GM18517 (cell line): ENCODE results near the gene SLC25A26.

Experiments
- ATAC-seq: cut with Tn5 transposase; IDR thresholded peaks from one replicate; pipeline ENCODE4 v1.9.1; 2021; ENCODE audit warnings: mild to moderate bottlenecking, moderate library complexity; ENCODE audit not compliant: unreplicated experiment

The SLC25A26 gene

GRCh38 chr3:66393333-66394005 lies 172.7 kb downstream of the SLC25A26 start:
- ATAC-seq, result peak; percentile 7

GRCh38 chr3:66394019-66394752 lies 173.4 kb downstream of the SLC25A26 start:
- ATAC-seq, result peak; percentile 75

GRCh38 chr3:66394753-66395249 lies 174.0 kb downstream of the SLC25A26 start:
- ATAC-seq, result no peak

- no peak for ATAC-seq
These were observed 174.8 kb downstream of the SLC25A26 start for GRCh38 chr3:66395635-66396034.

- ATAC-seq, result no peak
These were observed 175.5 kb downstream of the SLC25A26 start for GRCh38 chr3:66396161-66396760.

GRCh38 chr3:66396888-66397287 lies 176.1 kb downstream of the SLC25A26 start:
- no peak for ATAC-seq

- ATAC-seq, result no peak
These were observed 176.9 kb downstream of the SLC25A26 start for GRCh38 chr3:66397745-66398144.

- ATAC-seq, result no peak
These were observed 177.6 kb downstream of the SLC25A26 start for GRCh38 chr3:66398228-66399025.

GRCh38 chr3:66399529-66400232 lies 178.9 kb downstream of the SLC25A26 start:
- no peak for ATAC-seq

GRCh38 chr3:66400411-66401156 lies 179.8 kb downstream of the SLC25A26 start:
- ATAC-seq, result no peak

- no peak for ATAC-seq
These were observed 180.4 kb downstream of the SLC25A26 start for GRCh38 chr3:66401157-66401550.

- no peak for ATAC-seq
These were observed 181.1 kb downstream of the SLC25A26 start for GRCh38 chr3:66401675-66402491.

GRCh38 chr3:66402596-66403290 lies 181.9 kb downstream of the SLC25A26 start:
- ATAC-seq, result no peak

- ATAC-seq, result no peak
These were observed 182.7 kb downstream of the SLC25A26 start for GRCh38 chr3:66403323-66403990.

GRCh38 chr3:66404197-66404596 lies 183.4 kb downstream of the SLC25A26 start:
- ATAC-seq, result no peak

- no peak for ATAC-seq
These were observed 184.3 kb downstream of the SLC25A26 start for GRCh38 chr3:66404903-66405700.

GRCh38 chr3:66405701-66406091 lies 184.9 kb downstream of the SLC25A26 start:
- ATAC-seq, result no peak
